Lung (tissue), 12 donors: ENCODE results near the gene HYAL4. TPM values are rescaled to one million over a fixed set of nuclear protein-coding genes. Genes with fewer than 3 reads are reported as not detected.
A peak's percentile ranks its signal among the peaks of the same experiment; 100 is the strongest.

Experiments used
- ATAC-seq: fragments of 200-7000 bp; cut with Tn5 transposase; one replicate; pipeline ENCODE4 v1.9.1; 2020; ENCODE audit warnings: moderate number of reproducible peaks; ENCODE audit not compliant: insufficient read depth, low FRiP score
- DNase-seq, 3 donors: peaks; one replicate each; pipeline ENCODE4 v3.0.0-alpha.2; 2013 to 2017
- H3K27ac ChIP-seq, 2 donors: one replicate each; pipeline ENCODE4 v1.5.1; 2013; ENCODE audit warnings: mild to moderate bottlenecking in 2 of 2, moderate library complexity in 2 of 2, control low read depth in 1 of 2, inconsistent platforms in 1 of 2, low read depth in 1 of 2, low read length in 1 of 2
- H3K27me3 ChIP-seq, 3 donors: one replicate each; pipeline ENCODE4 v1.5.1; 2013; ENCODE audit warnings: low read length in 2 of 3; ENCODE audit not compliant: control insufficient read depth in 3 of 3, insufficient read depth in 3 of 3
- H3K36me3 ChIP-seq, 4 donors: one replicate each; pipeline ENCODE4 v1.5.1; 2013; ENCODE audit warnings: low read length in 4 of 4, mild to moderate bottlenecking in 1 of 4, moderate library complexity in 1 of 4; ENCODE audit not compliant: control insufficient read depth in 4 of 4, insufficient read depth in 4 of 4
- H3K4me1 ChIP-seq, 5 donors: one replicate each; pipeline ENCODE4 v1.5.1; 2013; ENCODE audit warnings: low read length in 5 of 5, mild to moderate bottlenecking in 2 of 5, moderate library complexity in 1 of 5; ENCODE audit not compliant: control insufficient read depth in 5 of 5, insufficient read depth in 5 of 5
- H3K4me3 ChIP-seq: one replicate; pipeline ENCODE4 v1.5.1; 2013; ENCODE audit warnings: mild to moderate bottlenecking, control low read depth, moderate library complexity
- H3K9ac ChIP-seq, 2 donors: one replicate each; pipeline ENCODE4 v1.5.1; 2013; ENCODE audit warnings: low read length in 2 of 2, control low read depth in 1 of 2; ENCODE audit not compliant: insufficient read depth in 1 of 2
- H3K9me3 ChIP-seq, 4 donors: one replicate each; pipeline ENCODE4 v1.5.1; 2013; ENCODE audit warnings: low read length in 3 of 4, mild to moderate bottlenecking in 1 of 4, moderate library complexity in 1 of 4; ENCODE audit not compliant: control insufficient read depth in 4 of 4, insufficient read depth in 3 of 4
- WGBS, 2 donors: extraction: QIAGEN DNeasy Blood & Tissue Kit; methylation state at CpG; one replicate each; pipeline ENCODE4 v1.1.7; 2013; 5-methylcytosine and 5-hydroxymethylcytosine counted together
- polyA plus RNA-seq, 2 donors: library from polyadenylated mRNA; stranded (reverse); fragments of 200-250 nt; gene quantifications; one replicate each; pipeline ENCODE4 v1.2.1, GENCODE V29; 2013
- total RNA-seq, 2 donors: library from RNA; depleted of rRNA in 1 of 2; stranded (reverse); fragments of >200 nt in 1 of 2; gene quantifications; one replicate each; pipeline ENCODE4 v1.2.1, GENCODE V29; 2014 to 2021
- TF ChIP-seq, protein P1 (sequence below): IDR thresholded peaks from 2 replicates; pipeline ENCODE4 v1.5.1; 2012; ENCODE audit warnings: mild to moderate bottlenecking; ENCODE audit errors: control extremely low read depth, extremely low read depth
- donor health status: control.
- donor health status: control.
- donor health status: Bipolar disorder and iron deficiency.
- donor health status: healthy.
- donor health status: DM: yes; HTN: yes; CAD: no.

Gene HYAL4
- total and polyA plus RNA-seq, 4 donors = 0.07 to 0.74 TPM; not detected in 2

DNA sequence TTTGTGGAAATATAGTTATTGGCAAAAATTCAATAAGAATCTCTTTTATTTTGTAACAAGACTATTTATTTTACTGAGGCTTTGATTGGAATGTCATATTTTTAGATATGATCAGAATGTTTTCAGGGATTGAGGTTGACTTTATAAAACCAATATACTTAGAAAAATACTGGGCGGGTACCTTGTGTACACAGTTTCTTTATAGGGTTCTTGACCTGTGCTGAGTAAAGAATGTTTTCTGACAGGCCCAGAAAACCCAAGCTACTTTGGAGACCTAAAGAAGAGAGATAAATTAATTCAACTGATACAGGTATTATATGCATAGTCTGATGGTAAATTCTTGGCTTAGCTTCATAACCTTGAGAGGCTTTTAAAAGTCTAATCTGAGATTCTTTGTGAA, 56.1 kb downstream of the HYAL4 start:
- Histone ChIP-seq H3K4me3 (no peak overlapping the region), H3K27me3 (no peaks in the 10 kb centered on the region), H3K36me3 (no peaks in the 10 kb centered on the region), H3K9ac (no peak overlapping the region), H3K27ac (no peak overlapping the region), H3K4me1 (no peaks in the 10 kb centered on the region), H3K9me3 (peaks cover 0 to 5% (median 2%) of the 10 kb centered on the region in 4 donors)
- DNase-seq = peak in 2 of 3 donors; percentile 3 to 23
- TF ChIP-seq, protein P1, sequence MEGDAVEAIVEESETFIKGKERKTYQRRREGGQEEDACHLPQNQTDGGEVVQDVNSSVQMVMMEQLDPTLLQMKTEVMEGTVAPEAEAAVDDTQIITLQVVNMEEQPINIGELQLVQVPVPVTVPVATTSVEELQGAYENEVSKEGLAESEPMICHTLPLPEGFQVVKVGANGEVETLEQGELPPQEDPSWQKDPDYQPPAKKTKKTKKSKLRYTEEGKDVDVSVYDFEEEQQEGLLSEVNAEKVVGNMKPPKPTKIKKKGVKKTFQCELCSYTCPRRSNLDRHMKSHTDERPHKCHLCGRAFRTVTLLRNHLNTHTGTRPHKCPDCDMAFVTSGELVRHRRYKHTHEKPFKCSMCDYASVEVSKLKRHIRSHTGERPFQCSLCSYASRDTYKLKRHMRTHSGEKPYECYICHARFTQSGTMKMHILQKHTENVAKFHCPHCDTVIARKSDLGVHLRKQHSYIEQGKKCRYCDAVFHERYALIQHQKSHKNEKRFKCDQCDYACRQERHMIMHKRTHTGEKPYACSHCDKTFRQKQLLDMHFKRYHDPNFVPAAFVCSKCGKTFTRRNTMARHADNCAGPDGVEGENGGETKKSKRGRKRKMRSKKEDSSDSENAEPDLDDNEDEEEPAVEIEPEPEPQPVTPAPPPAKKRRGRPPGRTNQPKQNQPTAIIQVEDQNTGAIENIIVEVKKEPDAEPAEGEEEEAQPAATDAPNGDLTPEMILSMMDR = no peak
- WGBS, 2 donors = 58 to 87% methylated on average over 1 of the region's 1 CpG
- no peak for ATAC-seq

DNA sequence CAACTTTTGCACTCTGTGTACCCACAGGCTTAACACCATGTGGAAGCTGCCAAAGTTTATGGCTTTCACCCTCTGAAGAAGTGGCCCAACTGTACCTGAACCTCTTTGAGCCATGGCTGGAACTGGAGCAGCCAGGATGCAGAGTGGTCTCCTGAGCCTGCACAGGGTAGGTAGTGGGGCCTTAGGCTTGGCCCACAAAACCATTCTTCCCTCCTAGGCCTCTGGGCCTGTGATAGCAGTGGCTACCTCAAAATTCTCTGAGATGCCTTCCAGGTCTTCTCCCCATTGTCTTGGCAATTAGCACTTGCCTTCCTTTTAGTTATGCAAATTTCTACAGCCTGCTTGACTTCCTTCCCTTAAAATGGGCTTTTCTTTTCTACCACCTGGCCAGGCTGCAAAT, 60.7 kb downstream of the HYAL4 start:
- no peak overlapping the region for H3K4me3 ChIP-seq
- no peak overlapping the region for H3K27ac ChIP-seq
- peaks cover 0 to 5% (median 2%) of the 10 kb centered on the region in 4 donors for H3K9me3 ChIP-seq
- TF ChIP-seq, protein P1 = no peak
- DNase-seq = no peak
- no peaks in the 10 kb centered on the region for H3K4me1 ChIP-seq
- no peak for ATAC-seq
- H3K27me3 ChIP-seq = no peaks in the 10 kb centered on the region
- H3K9ac ChIP-seq = no peak overlapping the region
- H3K36me3 ChIP-seq = no peaks in the 10 kb centered on the region

DNA sequence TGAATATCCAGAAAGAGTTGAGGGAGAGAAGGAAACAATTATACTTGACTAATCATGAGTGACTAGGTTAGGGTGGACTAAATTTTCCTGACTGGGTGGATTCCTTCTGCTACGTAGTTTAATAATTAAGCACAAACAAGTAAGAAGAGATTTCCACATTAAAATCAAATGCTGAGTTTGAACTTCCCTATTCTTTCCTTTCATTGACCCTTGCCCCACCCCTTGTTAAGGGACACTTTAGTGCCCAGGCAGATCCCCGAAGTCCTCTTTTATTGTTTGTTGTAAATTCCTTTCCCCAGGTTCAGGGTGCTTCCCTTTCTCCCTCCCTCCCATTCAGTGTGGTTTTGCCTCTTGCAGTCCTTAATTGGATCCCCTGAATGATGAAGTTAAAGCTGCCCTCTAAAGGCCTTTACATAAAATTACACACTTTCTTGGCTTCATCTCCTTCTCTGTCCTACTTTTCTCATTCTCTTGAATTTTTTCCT, 71.3 kb downstream of the HYAL4 start:
- H3K9ac ChIP-seq = no peak overlapping the region
- no peaks in the 10 kb centered on the region for H3K27me3 ChIP-seq
- H3K36me3 ChIP-seq = no peaks in the 10 kb centered on the region
- no peaks in the 10 kb centered on the region for H3K4me1 ChIP-seq
- DNase-seq (peak in 2 of 3 donors; percentile 4 to 32), ATAC-seq (peak; percentile 47)
- WGBS, 2 donors = 36 to 41% methylated on average over 2 of the region's 2 CpGs
- no peak overlapping the region for H3K27ac ChIP-seq
- H3K9me3 ChIP-seq = no peaks in the 10 kb centered on the region
- no peak overlapping the region for H3K4me3 ChIP-seq
- TF ChIP-seq, protein P1 = no peak

DNA sequence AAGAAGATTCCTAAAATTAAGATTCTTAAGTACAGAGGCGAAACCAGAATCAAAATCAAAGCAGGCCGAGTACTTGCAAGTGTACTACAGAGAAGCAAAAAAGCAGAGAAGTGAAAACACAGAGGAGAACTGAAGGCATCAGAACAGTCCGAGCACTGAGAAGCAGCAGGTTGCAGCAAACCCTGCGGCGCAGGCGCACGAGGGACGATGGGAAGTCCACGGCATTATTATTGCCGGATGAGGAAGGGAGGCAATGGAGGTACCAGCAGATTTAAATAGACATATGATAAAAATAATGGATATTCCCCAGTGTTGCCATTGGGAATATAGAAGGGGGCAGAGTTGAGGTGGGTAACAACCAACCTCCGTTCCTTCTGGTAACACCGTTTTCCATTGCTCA, 72.9 kb downstream of the HYAL4 start:
- DNase-seq = no peak
- Histone ChIP-seq H3K4me1 (no peaks in the 10 kb centered on the region), H3K36me3 (no peaks in the 10 kb centered on the region), H3K9me3 (no peaks in the 10 kb centered on the region), H3K27ac (no peak overlapping the region), H3K9ac (no peak overlapping the region), H3K27me3 (no peaks in the 10 kb centered on the region), H3K4me3 (no peak overlapping the region)
- 95 to 98% methylated on average over 12 of the region's 12 CpGs for WGBS, 2 donors
- TF ChIP-seq, protein P1 = no peak
- no peak for ATAC-seq
